SK-N-MC (cell line): ENCODE measurements around the gene FOXO1.

Experiments
- EZH2 ChIP-seq: fragments of 200-600 bp; sonication (generic); IDR thresholded peaks from one replicate; pipeline ENCODE4 v1.6.1; 2017; ENCODE audit warnings: antibody characterized with exemption
- POLR2AphosphoS5 ChIP-seq: IDR thresholded peaks from 2 replicates; pipeline ENCODE4 v1.6.1; 2012; ENCODE audit warnings: mild to moderate bottlenecking, low read depth, low read length, borderline replicate concordance

- TF ChIP-seq EZH2 (no peak), POLR2AphosphoS5 (no peak)
Measured at GRCh38 chr13:40547591-40548315, 118.7 kb downstream of the FOXO1 start.
